Fibroblast of pulmonary artery (primary cell): Measurements from ENCODE around the gene TNNT2.

Experiments
- DNase-seq: peaks from one replicate; pipeline ENCODE4 v3.0.0-alpha.2; 2010; ENCODE audit warnings: low read depth
- H3K4me3 ChIP-seq: replicated peaks from 2 replicates; pipeline ENCODE4 v1.5.1; 2011; ENCODE audit warnings: low read depth, mild to moderate bottlenecking, control low read depth, low read length, moderate library complexity
- CTCF ChIP-seq: IDR thresholded peaks from 2 replicates; pipeline ENCODE4 v1.5.1; 2011; ENCODE audit warnings: mild to moderate bottlenecking, control low read depth, low read length, inconsistent platforms; ENCODE audit errors: missing control alignments

The TNNT2 gene

GRCh38 chr1:201344206-201345080, 33.0 kb downstream of the TNNT2 start:
- TF ChIP-seq CTCF = no peak
- DNase-seq = no peak
- no peak overlapping the region for H3K4me3 ChIP-seq

- no peak for DNase-seq
- no peak overlapping the region for H3K4me3 ChIP-seq
- no peak for TF ChIP-seq CTCF
Observed at GRCh38 chr1:201341377-201341776, 36.1 kb downstream of the TNNT2 start.

- no peak for DNase-seq
- no peak for TF ChIP-seq CTCF
- H3K4me3 ChIP-seq = no peak overlapping the region
Observed at GRCh38 chr1:201336711-201337450, 40.6 kb downstream of the TNNT2 start.

GRCh38 chr1:201335901-201336300, 41.6 kb downstream of the TNNT2 start:
- no peak overlapping the region for H3K4me3 ChIP-seq
- DNase-seq = no peak
- no peak for TF ChIP-seq CTCF

- DNase-seq = no peak
- no peak for TF ChIP-seq CTCF
- no peak overlapping the region for H3K4me3 ChIP-seq
Observed at GRCh38 chr1:201335174-201335870, 42.2 kb downstream of the TNNT2 start.

- TF ChIP-seq CTCF = no peak
- no peak for DNase-seq
- no peak overlapping the region for H3K4me3 ChIP-seq
Observed at GRCh38 chr1:201334325-201335173, 42.9 kb downstream of the TNNT2 start.
